ENCODE data around the gene TBX10.
"Not testable (repeated sequence)": the region's sequence is repeated elsewhere in the genome, so short reads cannot be mapped to it uniquely, and the experiment has no call there.

TBX10 gene

GRCh38 chr11:67614730-67615714 lies 24.5 kb downstream of the TBX10 start:
- peak; percentile 63 for DNase-seq

GRCh38 chr11:67613960-67614715 lies 25.4 kb downstream of the TBX10 start:
- DNase-seq, result peak; percentile 51

GRCh38 chr11:67613313-67613959 lies 26.1 kb downstream of the TBX10 start:
- DNase-seq, result no peak

- DNase-seq, result no peak
These were observed 26.8 kb downstream of the TBX10 start for GRCh38 chr11:67612751-67613150.

GRCh38 chr11:67611704-67612587 lies 27.6 kb downstream of the TBX10 start:
- DNase-seq, result no peak

GRCh38 chr11:67611165-67611564 lies 28.4 kb downstream of the TBX10 start:
- DNase-seq, result no peak

- no peak for DNase-seq
These were observed 29.2 kb downstream of the TBX10 start for GRCh38 chr11:67610302-67610868.

- DNase-seq, result no peak
These were observed 30.2 kb downstream of the TBX10 start for GRCh38 chr11:67609316-67609715.

- no peak for DNase-seq
These were observed 31.1 kb downstream of the TBX10 start for GRCh38 chr11:67608486-67608885.

- no peak for DNase-seq
These were observed 32.1 kb downstream of the TBX10 start for GRCh38 chr11:67607507-67607906.

- DNase-seq, result peak; percentile 96
These were observed 32.9 kb downstream of the TBX10 start, which contains the start of gene NDUFV1 for GRCh38 chr11:67606492-67607295. Gene NDUFV1, plus strand, starts transcription at chr11:67606936. Its CDS starts 69 bp downstream, at chr11:67607005.

GRCh38 chr11:67606093-67606491 lies 33.5 kb downstream of the TBX10 start:
- DNase-seq, result no peak

GRCh38 chr11:67605231-67606011 lies 34.1 kb downstream of the TBX10 start:
- no peak for DNase-seq

GRCh38 chr11:67604815-67605214 lies 34.7 kb downstream of the TBX10 start:
- DNase-seq, result no peak

- DNase-seq, result not testable (repeated sequence)
These were observed 35.4 kb downstream of the TBX10 start for GRCh38 chr11:67604119-67604518.

GRCh38 chr11:67601098-67601497 lies 38.5 kb downstream of the TBX10 start:
- no peak for DNase-seq

GRCh38 chr11:67600324-67601029 lies 39.1 kb downstream of the TBX10 start:
- DNase-seq, result no peak

- DNase-seq, result no peak
These were observed 40.4 kb downstream of the TBX10 start for GRCh38 chr11:67599149-67599548.

GRCh38 chr11:67597963-67598362 lies 41.6 kb downstream of the TBX10 start:
- DNase-seq, result not testable (repeated sequence)

Measured in NCI-H2029 (cell line).